H1 (cell line): ENCODE data around the gene PIK3CA. TPM values are rescaled to one million over a fixed set of nuclear protein-coding genes. Genes with fewer than 3 reads are reported as not detected.
"Not testable (repeated sequence)": the region's sequence is repeated elsewhere in the genome, so short reads cannot be mapped to it uniquely, and the experiment has no call there.

Source experiments
- CTCF ChIA-PET: fragments of 300-600 bp; sonication (Branson Sonifier 250); formaldehyde crosslinking; loops from one replicate; lab custom pipeline; 2021; ENCODE audit not compliant: partially characterized antibody; lab: Charles Lee
- POLR2A ChIA-PET: fragments of 300-600 bp; sonication (Branson Sonifier 250); formaldehyde crosslinking; loops from one replicate; lab custom pipeline; 2021; ENCODE audit warnings: inconsistent platforms; ENCODE audit not compliant: partially characterized antibody; lab: Charles Lee
- DNase-seq, 2 experiments: peaks; one replicate each; pipeline versions ENCODE4 v3.0.0 to v3.0.0-alpha.2; 2010 to 2022; ENCODE audit warnings: low spot score in 2 of 2, low read depth in 1 of 2, mixed read lengths in 1 of 2
- FAIRE-seq: peaks from 2 replicates; lab custom pipeline; 2011; peaks lifted over from hg19 to GRCh38; lab: Jason Lieb, UNC
- H2AFZ ChIP-seq: 2 replicates; pipeline ENCODE4 v1.8.1; 2012; ENCODE audit warnings: low read length, inconsistent platforms
- H2AK5ac ChIP-seq: 2 replicates; pipeline ENCODE4 v1.6.1; 2013; ENCODE audit warnings: low read depth, low read length
- H2BK120ac ChIP-seq: replicated peaks from 2 replicates; pipeline ENCODE3; 2013; ENCODE audit warnings: low read depth, low read length, inconsistent platforms
- H2BK12ac ChIP-seq: 2 replicates; pipeline ENCODE4 v1.6.1; 2013; ENCODE audit warnings: low read depth, low read length
- H2BK15ac ChIP-seq: 2 replicates; pipeline ENCODE4 v1.6.1; 2013; ENCODE audit warnings: low read length
- H2BK20ac ChIP-seq: 2 replicates; pipeline ENCODE4 v1.6.1; 2013; ENCODE audit warnings: low read length
- H2BK5ac ChIP-seq: 2 replicates; pipeline ENCODE4 v1.6.1; 2013; ENCODE audit warnings: low read depth, low read length
- H3K14ac ChIP-seq: 2 replicates; pipeline ENCODE4 v1.6.1; 2013; ENCODE audit warnings: inconsistent platforms; ENCODE audit not compliant: insufficient read length
- H3K18ac ChIP-seq: 2 replicates; pipeline ENCODE4 v1.6.1; 2013; ENCODE audit warnings: low read length; ENCODE audit errors: extremely low read depth
- H3K23ac ChIP-seq: 2 replicates; pipeline ENCODE4 v1.6.1; 2013; ENCODE audit warnings: inconsistent platforms; ENCODE audit not compliant: insufficient read length
- H3K23me2 ChIP-seq: 2 replicates; pipeline ENCODE4 v1.6.1; 2013; ENCODE audit warnings: low read depth, low read length
- H3K27ac ChIP-seq: 2 replicates; pipeline ENCODE4 v1.6.1; 2011; ENCODE audit warnings: low read depth, low read length, inconsistent platforms
- H3K27me3 ChIP-seq, 4 experiments: replicated peaks in 1 of 4; 1 replicate in 1 of 4; 2 replicates in 3 of 4; pipeline versions ENCODE4 v1.6.1 to v1.8.1; 2011 to 2013; ENCODE audit warnings: low read length in 3 of 4, mild to moderate bottlenecking in 3 of 4, inconsistent platforms in 2 of 4, mixed read lengths in 2 of 4, moderate library complexity in 1 of 4; ENCODE audit not compliant: control insufficient read depth in 3 of 4, insufficient read depth in 3 of 4; ENCODE audit errors: extremely low read depth in 1 of 4
- H3K36me3 ChIP-seq, 4 experiments: 2 replicates each; pipeline versions ENCODE4 v1.6.1 to v1.8.1; 2011 to 2013; ENCODE audit warnings: mild to moderate bottlenecking in 4 of 4, low read length in 3 of 4, moderate library complexity in 2 of 4, control low read depth in 1 of 4, inconsistent platforms in 1 of 4; ENCODE audit not compliant: insufficient read depth in 4 of 4, control insufficient read depth in 2 of 4
- H3K4ac ChIP-seq: replicated peaks from 2 replicates; pipeline ENCODE3; 2013; ENCODE audit warnings: low read length, low read depth, mixed read lengths, inconsistent platforms; ENCODE audit not compliant: insufficient read length
- H3K4me1 ChIP-seq, 4 experiments: replicated peaks in 1 of 4; 1 replicate in 1 of 4; 2 replicates in 3 of 4; pipeline versions ENCODE4 v1.6.1 to v1.8.1; 2011 to 2013; ENCODE audit warnings: low read length in 3 of 4, inconsistent platforms in 2 of 4, mixed read lengths in 1 of 4; ENCODE audit not compliant: insufficient read depth in 4 of 4, control insufficient read depth in 3 of 4
- H3K4me2 ChIP-seq, 2 experiments: 2 replicates each; pipeline versions ENCODE4 v1.6.1 to v1.8.1; 2011 to 2013; ENCODE audit warnings: low read depth in 2 of 2, low read length in 2 of 2, control low read depth in 1 of 2, inconsistent platforms in 1 of 2, mild to moderate bottlenecking in 1 of 2; ENCODE audit not compliant: insufficient read depth in 1 of 2
- H3K4me3 ChIP-seq, 4 experiments: fragments of 200-600, 300-600 bp in 1 of 4; sonication (generic), shearing (Covaris generic), sonication (Bioruptor Twin) in 1 of 4; 2 replicates each; pipeline versions ENCODE4 v1.5.1 to v1.8.1; 2011 to 2016; ENCODE audit warnings: low read length in 4 of 4, low read depth in 3 of 4, control low read depth in 2 of 4, inconsistent platforms in 2 of 4, mild to moderate bottlenecking in 2 of 4, mixed read lengths in 1 of 4, moderate library complexity in 1 of 4; ENCODE audit not compliant: insufficient read depth in 2 of 4; ENCODE audit errors: extremely low read depth in 1 of 4
- H3K56ac ChIP-seq: replicated peaks from 2 replicates; pipeline ENCODE3; 2013; ENCODE audit warnings: low read depth, mild to moderate bottlenecking, mixed read lengths, low read length, inconsistent platforms; ENCODE audit not compliant: insufficient read length
- H3K79me1 ChIP-seq: 2 replicates; pipeline ENCODE4 v1.6.1; 2013; ENCODE audit warnings: low read depth, low read length, control low read depth
- H3K79me2 ChIP-seq, 2 experiments: 2 replicates each; pipeline versions ENCODE4 v1.6.1 to v1.8.1; 2012 to 2013; ENCODE audit warnings: low read length in 2 of 2, mild to moderate bottlenecking in 2 of 2, inconsistent platforms in 1 of 2; ENCODE audit not compliant: insufficient read depth in 2 of 2, control insufficient read depth in 1 of 2
- H3K9ac ChIP-seq, 4 experiments: replicated peaks in 1 of 4; 1 replicate in 1 of 4; 2 replicates in 3 of 4; pipeline versions ENCODE4 v1.6.1 to v1.8.1; 2011 to 2013; ENCODE audit warnings: low read depth in 3 of 4, low read length in 3 of 4, control low read depth in 2 of 4, mild to moderate bottlenecking in 2 of 4, moderate library complexity in 2 of 4, inconsistent platforms in 1 of 4; ENCODE audit errors: extremely low read depth in 1 of 4
- H3K9me3 ChIP-seq, 2 experiments: 2 replicates each; pipeline versions ENCODE4 v1.6.1 to v1.8.1; 2012 to 2013; ENCODE audit warnings: mild to moderate bottlenecking in 2 of 2, moderate library complexity in 2 of 2, control low read depth in 1 of 2, inconsistent platforms in 1 of 2, low read depth in 1 of 2, low read length in 1 of 2, mixed read lengths in 1 of 2; ENCODE audit not compliant: insufficient read depth in 2 of 2
- H4K20me1 ChIP-seq, 2 experiments: replicated peaks in 1 of 2; 2 replicates each; pipeline versions ENCODE3 to v1.8.1; 2011 to 2013; ENCODE audit warnings: inconsistent platforms in 2 of 2, low read length in 2 of 2, mild to moderate bottlenecking in 1 of 2; ENCODE audit not compliant: insufficient read depth in 2 of 2, control insufficient read depth in 1 of 2
- H4K5ac ChIP-seq: 2 replicates; pipeline ENCODE4 v1.6.1; 2013; ENCODE audit warnings: low read length, low read depth, mixed read lengths, inconsistent platforms; ENCODE audit not compliant: insufficient read length
- H4K8ac ChIP-seq: 2 replicates; pipeline ENCODE4 v1.8.0; 2013; ENCODE audit warnings: mild to moderate bottlenecking, moderate library complexity, low read length, inconsistent platforms; ENCODE audit not compliant: insufficient read depth; ENCODE audit errors: extremely low read depth
- H4K91ac ChIP-seq: replicated peaks from 2 replicates; pipeline ENCODE3; 2013; ENCODE audit warnings: low read length, mixed read lengths, inconsistent platforms; ENCODE audit not compliant: insufficient read length
- WGBS, 2 experiments: shearing (Covaris generic) in 1 of 2; methylation state at CpG; one replicate each; pipeline versions ENCODE4 v1.1.6 to v1.1.7; 2013 to 2015; ENCODE audit warnings: low lambda C conversion rate in 2 of 2, mixed read lengths in 2 of 2, inconsistent platforms in 1 of 2, low coverage in 1 of 2, missing lambda C conversion rate in 1 of 2; ENCODE audit not compliant: insufficient replicate concordance in 2 of 2, insufficient coverage in 1 of 2, insufficient read length in 1 of 2; ENCODE audit errors: extremely low coverage in 1 of 2, missing lambda C conversion rate in 1 of 2; 5-methylcytosine and 5-hydroxymethylcytosine counted together
- polyA plus RNA-seq, 7 experiments: library from polyadenylated mRNA; depleted of rRNA in 3 of 7; stranded (reverse) in 5 of 7; unstranded in 2 of 7; fragments of >200 nt in 5 of 7; fragments of 200-250 nt in 2 of 7; gene quantifications; 1 replicate in 5 of 7; 2 replicates in 1 of 7; 4 replicates in 1 of 7; pipeline versions ENCODE4 v1.2.1 to v1.2.3, GENCODE V29; 2011 to 2013; ENCODE audit warnings: missing spikeins in 2 of 7, mixed read lengths in 2 of 7
- total RNA-seq: library from RNA; stranded (reverse); fragmentation: NEBNext Ultra II Directional; extraction: Animal tissue kit (Norgen Biotek cat#: 25700); gene quantifications from 2 replicates; pipeline ENCODE4 v1.2.1, GENCODE V29; 2021

The PIK3CA gene
- total and polyA plus RNA-seq, 2 of the 8 experiments (the other 6 are each of a cell fraction or from before 2014, with no cell fraction given) = 1.6 to 11.3 TPM

GRCh38 chr3:179259959-179260756 lies 112.0 kb downstream of the PIK3CA start:
- Histone ChIP-seq H3K4me2 (peak overlapping the region in 1 of 2 experiments; percentile 23; a peak in 1 of 4 replicates), H3K9me3 (peaks cover 5 to 13% of the 10 kb centered on the region in 2 experiments; a peak in 1 of 4 replicates), H3K4me3 (peak overlapping the region in 1 of 4 experiments; percentile 68; a peak in 1 of 8 replicates)
- not testable (repeated sequence) for H2AK5ac ChIP-seq, H3K4ac ChIP-seq, H4K20me1 ChIP-seq, H3K79me1 ChIP-seq, H3K27ac ChIP-seq, H4K5ac ChIP-seq, DNase-seq, H2BK20ac ChIP-seq, H3K18ac ChIP-seq, H3K9ac ChIP-seq, H2AFZ ChIP-seq, H2BK120ac ChIP-seq, H3K23me2 ChIP-seq, H3K36me3 ChIP-seq, H3K4me1 ChIP-seq, H2BK12ac ChIP-seq, H3K79me2 ChIP-seq, H3K14ac ChIP-seq, H4K91ac ChIP-seq, H3K27me3 ChIP-seq, H2BK15ac ChIP-seq, H4K8ac ChIP-seq, FAIRE-seq, H3K23ac ChIP-seq, H3K56ac ChIP-seq, H2BK5ac ChIP-seq
- ChIA-PET POLR2A (interaction anchor here (0.6 kb wide), 1 partner anchor 12 kb away, joined by 3 read pairs; no protein-coding TSS in a partner anchor), CTCF (interaction anchor here (0.9 kb wide), 1 partner anchor 12 kb away, joined by 3 read pairs; no protein-coding TSS in a partner anchor)
- 90% methylated on average over 9 of the region's 9 CpGs; no CpG with 5 or more reads in 1 of the 2 experiments for WGBS, 2 experiments
